Stimulated activated naive CD4-positive, alpha-beta T cell treated with Interleukin-2 at 50 U/mL for 16 hours (primary cell): ENCODE results near the gene TCN1.
"Not testable (repeated sequence)": the region's sequence is repeated elsewhere in the genome, so short reads cannot be mapped to it uniquely, and the experiment has no call there.

Experiments
- DNase-seq: peaks from one replicate; lab custom pipeline; 2025; lab: John Stamatoyannopoulos, UW

TCN1 gene, protein sequence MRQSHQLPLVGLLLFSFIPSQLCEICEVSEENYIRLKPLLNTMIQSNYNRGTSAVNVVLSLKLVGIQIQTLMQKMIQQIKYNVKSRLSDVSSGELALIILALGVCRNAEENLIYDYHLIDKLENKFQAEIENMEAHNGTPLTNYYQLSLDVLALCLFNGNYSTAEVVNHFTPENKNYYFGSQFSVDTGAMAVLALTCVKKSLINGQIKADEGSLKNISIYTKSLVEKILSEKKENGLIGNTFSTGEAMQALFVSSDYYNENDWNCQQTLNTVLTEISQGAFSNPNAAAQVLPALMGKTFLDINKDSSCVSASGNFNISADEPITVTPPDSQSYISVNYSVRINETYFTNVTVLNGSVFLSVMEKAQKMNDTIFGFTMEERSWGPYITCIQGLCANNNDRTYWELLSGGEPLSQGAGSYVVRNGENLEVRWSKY

DNA sequence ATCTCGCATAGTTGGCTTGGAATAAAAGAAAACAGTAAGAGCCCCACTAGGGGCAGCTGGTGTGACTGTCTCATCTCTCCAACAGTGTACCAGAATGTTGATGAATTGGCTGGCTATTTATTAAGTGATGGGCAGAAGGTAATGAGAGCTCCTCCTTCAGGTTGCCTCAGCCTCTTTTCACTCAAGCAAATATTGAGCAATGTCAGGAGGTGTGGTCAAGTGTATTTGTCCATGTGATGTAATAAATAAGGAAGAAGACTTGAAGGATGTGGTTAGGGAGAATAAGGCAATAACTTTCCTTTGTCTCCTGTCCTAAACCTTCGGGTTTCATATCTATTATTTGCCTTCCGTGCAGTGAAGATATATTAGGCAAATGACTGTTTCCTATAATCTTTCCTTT, at the start of gene TCN1:
TSS of gene TCN1 (minus strand) at position 91 of the 400 bp plus-strand sequence. CDS start at position 74, 17 bp downstream.
- no peak for DNase-seq

GRCh38 chr11:59903569-59903968, 37.3 kb upstream of the TCN1 start:
- not testable (repeated sequence) for DNase-seq

DNA sequence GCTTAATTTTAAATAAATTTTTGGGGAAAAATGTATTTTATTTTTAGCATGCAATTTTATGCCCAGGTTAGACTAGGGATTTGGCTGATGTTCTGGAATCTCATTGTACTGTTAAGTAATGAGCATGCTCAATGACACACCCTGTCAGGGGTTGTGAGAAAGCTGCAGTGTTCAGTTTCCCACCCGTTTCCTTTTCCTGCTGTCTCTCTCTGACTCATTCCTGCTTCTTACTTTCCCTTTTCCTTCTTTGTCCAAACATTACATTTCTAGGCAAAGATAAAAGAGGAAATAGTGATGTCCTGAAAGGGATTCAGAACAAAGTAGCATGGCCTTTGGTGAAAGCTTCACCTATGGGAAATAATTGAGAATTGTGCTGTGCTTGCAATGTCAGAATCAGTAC, 35.0 kb upstream of the TCN1 start:
- DNase-seq, result no peak

DNA sequence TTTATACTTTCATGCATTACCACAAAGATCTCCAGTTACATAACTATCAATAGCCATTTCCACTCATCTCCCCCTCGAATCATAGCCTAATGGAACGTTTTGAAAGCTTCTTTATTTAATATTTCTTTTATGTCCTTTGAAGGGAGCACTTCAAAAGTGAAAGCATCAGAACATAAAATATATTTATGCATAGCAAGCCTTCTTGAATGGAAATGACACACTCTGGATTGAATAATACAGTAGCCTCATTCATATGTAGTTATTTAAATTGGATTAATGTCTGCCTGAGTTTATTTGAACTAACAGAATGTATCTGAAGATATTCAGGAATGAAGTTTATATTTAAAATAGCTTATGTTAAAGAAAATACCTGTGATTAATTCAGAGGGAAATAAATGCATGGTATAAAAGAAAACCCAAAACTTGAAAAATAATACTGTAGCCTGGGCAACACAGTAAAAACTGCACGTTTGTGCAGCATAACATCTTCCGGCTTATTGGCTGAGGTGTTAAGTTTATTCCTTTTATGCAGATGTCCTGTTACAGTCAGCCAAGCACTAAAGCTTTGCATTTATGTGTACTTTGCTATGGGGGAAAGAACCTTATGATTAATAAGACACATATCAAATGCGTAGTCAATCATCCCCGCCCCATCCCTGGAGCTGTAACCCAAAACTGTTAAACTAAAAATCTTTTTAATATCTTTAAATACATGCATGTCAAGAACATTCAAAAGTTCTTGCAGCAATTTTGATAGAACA, 34.3 kb upstream of the TCN1 start:
- no peak for DNase-seq

GRCh38 chr11:59899532-59899931, 33.2 kb upstream of the TCN1 start:
- no peak for DNase-seq

- no peak for DNase-seq
Measured at GRCh38 chr11:59898650-59899049, 32.4 kb upstream of the TCN1 start.

- no peak for DNase-seq
Measured at GRCh38 chr11:59898046-59898445, 31.8 kb upstream of the TCN1 start.

GRCh38 chr11:59894616-59895015, 28.3 kb upstream of the TCN1 start:
- DNase-seq, result no peak

DNA sequence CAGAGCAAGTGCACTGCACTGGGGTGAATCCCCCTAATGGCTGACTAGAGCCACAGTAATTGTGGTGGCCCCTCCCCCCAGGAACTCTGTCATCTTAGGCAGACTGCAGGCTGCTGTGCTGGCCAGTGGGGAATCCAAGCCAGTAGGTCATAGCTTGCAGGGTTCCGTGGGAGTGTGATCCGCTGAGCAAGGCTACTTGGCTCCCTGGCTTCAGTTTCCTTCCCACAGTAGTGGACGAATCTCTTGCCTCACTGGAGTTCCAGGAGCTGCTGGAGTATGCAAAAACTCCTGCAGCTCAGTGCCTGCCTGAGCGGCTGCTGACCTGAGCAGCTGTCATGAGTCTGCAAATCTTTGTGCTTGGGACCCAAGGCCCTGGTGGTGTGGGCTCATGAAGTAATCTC, 25.5 kb upstream of the TCN1 start:
- no peak for DNase-seq

DNA sequence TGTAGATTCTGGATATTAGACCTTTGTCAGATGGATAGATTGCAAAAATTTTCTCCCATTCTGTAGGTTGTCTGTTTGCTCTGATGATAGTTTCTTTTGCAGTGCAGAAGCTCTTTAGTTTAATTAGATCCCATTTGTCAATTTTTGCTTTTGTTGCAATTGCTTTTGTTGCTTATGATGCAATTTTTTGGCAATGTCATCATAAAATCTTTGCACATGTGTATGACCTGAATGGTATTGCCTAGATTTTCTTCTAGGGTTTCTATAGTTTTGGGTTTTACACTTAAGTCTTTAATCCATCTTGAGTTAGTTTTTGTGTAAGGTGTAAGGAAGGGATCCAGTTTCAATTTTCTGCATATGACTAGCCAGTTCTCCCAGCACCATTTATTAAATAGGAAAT, 20.9 kb upstream of the TCN1 start:
- DNase-seq, result not testable (repeated sequence)

- DNase-seq, result no peak
Measured at GRCh38 chr11:59883597-59883996, 17.3 kb upstream of the TCN1 start.

GRCh38 chr11:59879567-59879966, 13.3 kb upstream of the TCN1 start:
- DNase-seq, result no peak

DNA sequence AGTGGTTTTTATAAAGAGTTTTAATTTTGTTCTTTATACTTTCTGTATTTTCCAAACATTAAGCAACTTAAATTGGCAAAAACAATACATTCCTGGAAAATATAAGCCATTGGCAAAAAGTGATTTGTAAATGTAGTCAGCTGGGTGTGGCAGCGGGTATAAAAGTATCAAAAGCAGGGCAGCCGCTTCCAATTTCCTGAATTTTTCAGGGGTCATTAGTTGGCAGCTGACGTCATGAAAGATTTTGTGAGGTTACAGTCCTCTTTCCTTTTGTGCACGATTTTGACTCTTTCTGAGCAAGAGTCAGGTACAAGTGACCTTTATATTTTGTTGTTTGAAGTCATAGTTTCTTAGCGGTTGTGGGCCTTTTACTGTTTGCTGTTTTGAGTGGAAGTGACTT, 12.3 kb upstream of the TCN1 start, which contains the start of gene OOSP3:
TSS of gene OOSP3 (plus strand) at position 208 of the 400 bp plus-strand sequence. CDS start at position 235, 27 bp downstream.
- DNase-seq, result no peak

GRCh38 chr11:59877784-59878183, 11.5 kb upstream of the TCN1 start:
- DNase-seq, result no peak

DNA sequence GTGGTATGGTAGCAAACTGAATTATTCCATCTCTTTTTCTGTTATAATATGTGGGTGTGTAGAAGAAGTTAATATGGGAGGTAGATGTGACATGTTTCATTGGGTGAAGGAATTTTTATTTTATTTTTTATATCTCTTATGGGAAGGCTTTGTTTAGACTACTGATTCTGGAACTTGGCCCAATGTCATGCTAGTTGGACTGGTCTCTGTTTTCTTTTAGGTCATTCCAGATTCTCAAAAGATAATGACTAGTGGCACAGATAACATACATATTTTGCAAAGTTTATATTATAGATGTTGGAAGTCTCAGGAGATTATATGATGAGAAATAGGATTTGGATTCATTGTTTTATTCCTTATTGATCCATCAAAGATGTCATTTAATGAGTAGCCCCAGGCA, 11.0 kb upstream of the TCN1 start:
- DNase-seq, result no peak

DNA sequence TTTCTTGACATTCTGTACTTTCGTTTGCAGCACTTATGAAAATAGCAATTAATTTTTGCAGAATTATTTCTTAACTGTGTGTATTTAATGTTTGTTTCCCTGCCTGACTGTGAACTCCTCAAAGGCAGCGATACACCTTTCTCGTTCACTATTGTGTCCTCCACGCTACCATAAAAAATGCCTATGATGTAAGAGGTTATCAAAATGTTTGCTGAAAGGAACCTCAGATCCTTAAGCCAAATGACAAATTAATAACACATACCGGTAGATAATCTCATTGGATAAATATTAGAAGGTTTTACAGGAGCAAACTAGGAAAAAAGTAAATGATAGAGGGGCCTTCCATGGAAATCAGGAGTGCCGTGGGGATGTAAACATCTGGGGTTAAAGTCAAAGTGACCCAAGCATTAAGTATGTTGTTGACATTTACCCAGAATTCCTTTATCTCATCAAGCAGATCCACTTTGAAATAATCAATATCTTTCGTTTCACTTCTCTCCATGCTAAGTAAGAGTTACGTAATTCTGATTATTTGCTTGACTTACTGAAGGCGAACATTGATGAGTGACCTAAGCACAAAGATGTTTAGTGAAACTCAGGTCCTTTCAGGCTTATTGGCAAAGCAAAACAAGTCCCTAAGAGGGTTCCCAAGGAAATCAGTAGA, 9.7 kb upstream of the TCN1 start:
- DNase-seq, result no peak

DNA sequence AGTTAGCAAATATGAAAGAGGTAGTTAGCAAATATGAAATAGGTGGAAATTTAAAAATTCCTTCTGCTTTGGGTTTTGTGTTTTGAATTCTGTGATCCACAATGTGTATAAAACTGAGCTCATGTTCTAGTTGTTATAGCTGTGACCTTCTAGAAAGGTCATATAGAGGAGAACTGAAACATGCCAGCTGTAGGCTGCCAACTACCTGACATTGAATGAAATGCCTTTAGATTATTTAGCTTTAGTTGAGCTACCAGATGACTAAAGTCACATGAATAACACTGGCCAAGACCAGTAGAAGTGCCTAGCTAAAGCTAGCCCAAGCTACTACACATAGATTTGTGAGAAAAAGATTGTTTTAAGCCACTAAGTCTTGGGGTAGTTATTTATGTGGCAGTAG, 5.8 kb upstream of the TCN1 start:
- no peak for DNase-seq

GRCh38 chr11:59867946-59868345, 1.7 kb upstream of the TCN1 start:
- no peak for DNase-seq

DNA sequence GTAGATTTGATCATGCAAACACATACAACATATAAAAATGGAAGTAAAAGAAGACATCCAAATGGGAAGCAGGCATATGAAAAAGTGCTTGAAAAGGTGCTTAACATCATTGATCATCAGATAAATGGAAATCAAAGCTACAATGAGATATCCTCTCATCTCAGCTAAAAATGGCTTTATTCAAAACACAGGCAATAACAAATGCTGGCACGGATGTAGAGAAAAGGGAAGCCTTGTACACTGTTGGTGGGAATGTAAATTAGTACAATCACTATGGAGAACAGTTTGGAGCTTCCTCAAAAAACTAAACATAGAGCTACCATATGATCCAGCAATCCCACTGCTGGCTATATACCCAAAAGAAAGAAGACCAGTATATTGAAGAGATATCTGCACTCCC, 549 bp upstream of the TCN1 start:
- DNase-seq, result no peak

GRCh38 chr11:59865031-59865430, 1.3 kb downstream of the TCN1 start:
- no peak for DNase-seq

DNA sequence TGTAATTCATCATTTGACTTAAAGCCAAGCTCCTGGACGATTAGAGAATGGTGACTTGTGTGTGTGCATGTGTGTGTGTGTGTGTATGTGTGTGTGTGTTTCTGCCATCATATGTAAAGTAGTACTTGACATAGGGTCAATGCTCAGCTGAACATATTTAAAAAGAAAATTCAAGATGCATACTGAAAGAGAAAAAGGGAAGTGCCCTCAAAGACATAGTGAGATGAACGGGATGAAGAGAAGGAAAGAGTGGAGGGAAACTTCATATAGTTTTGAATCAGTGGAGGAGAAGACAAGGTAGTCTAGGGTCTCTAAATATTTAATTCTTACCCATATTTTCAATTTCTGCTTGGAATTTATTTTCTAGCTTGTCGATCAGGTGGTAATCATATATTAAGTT, 4.0 kb downstream of the TCN1 start:
- DNase-seq, result no peak

DNA sequence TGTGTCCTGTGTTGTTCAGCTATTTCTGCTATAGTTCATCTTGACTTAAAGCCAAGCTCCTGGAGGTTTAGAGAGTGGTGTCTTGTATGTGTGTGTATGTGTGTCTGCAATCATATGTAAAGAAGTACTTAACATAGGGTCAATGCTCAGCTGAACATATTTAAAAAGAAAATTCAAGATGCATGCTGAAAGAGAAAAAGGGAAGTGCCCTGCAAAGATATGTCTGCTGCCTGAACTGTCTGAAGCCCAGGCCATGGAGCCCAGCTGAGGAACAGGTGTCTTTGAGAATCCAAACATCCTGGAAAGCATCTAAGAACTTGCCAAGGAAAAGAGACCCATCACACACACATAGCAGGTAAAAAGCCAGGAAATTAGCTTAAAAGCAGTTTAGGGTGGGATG, 6.6 kb downstream of the TCN1 start:
- no peak for DNase-seq
